Ovary (tissue), 9 donors: Measurements from ENCODE around the gene NPAS3. TPM values are rescaled to one million over a fixed set of nuclear protein-coding genes. Genes with fewer than 3 reads are reported as not detected.

Experiments
- DNase-seq, 5 donors: peaks; one replicate each; pipeline ENCODE4 v3.0.0-alpha.2; 2019 to 2020
- H3K27ac ChIP-seq, 2 donors: fragments of 200-600 bp; one replicate each; pipeline versions ENCODE4 v1.5.1 to v1.8.0; 2019 to 2022
- H3K27me3 ChIP-seq: fragments of 200-600 bp; one replicate; pipeline ENCODE4 v1.8.0; 2022
- H3K36me3 ChIP-seq: fragments of 200-600 bp; sonication (generic); one replicate; pipeline ENCODE4 v1.5.1; 2019
- H3K4me1 ChIP-seq: one replicate; pipeline ENCODE4 v1.8.1; 2013; ENCODE audit warnings: mild to moderate bottlenecking, moderate library complexity; ENCODE audit not compliant: insufficient read depth
- H3K4me3 ChIP-seq: fragments of 200-600 bp; sonication (generic); one replicate; pipeline ENCODE4 v1.5.1; 2017
- H3K9me3 ChIP-seq, 2 donors: fragments of 200-600 bp in 1 of 2; sonication (generic) in 1 of 2; one replicate each; pipeline versions ENCODE4 v1.5.1 to v1.8.1; 2013 to 2019; ENCODE audit warnings: mild to moderate bottlenecking in 1 of 2, moderate library complexity in 1 of 2
- EP300 ChIP-seq: sonication (generic); formaldehyde crosslinking; IDR thresholded peaks from one replicate; pipeline ENCODE4 v1.6.1; 2017; ENCODE audit warnings: antibody characterized with exemption
- POLR2A ChIP-seq: fragments of 450-650 bp; IDR thresholded peaks from one replicate; pipeline ENCODE4 v1.6.1; 2017; ENCODE audit warnings: antibody characterized with exemption, mild to moderate bottlenecking, moderate library complexity
- WGBS, 3 donors: extraction: QIAGEN DNeasy Blood & Tissue Kit in 1 of 3; methylation state at CpG; one replicate each; pipeline versions ENCODE4 v1.1.5 to v1.1.7; 2013 to 2017; 5-methylcytosine and 5-hydroxymethylcytosine counted together
- intact Hi-C, 4 donors: fragments of 100-400 bp; cut with DNase I; formaldehyde crosslinking; loops; one replicate each; pipeline versions ENCODE4 v1.11.0 to v1.15.1; 2022 to 2023
- polyA plus RNA-seq, 2 donors: library from polyadenylated mRNA; stranded (reverse); fragments of 200-250 nt in 1 of 2; fragments of 350-450 nt in 1 of 2; fragmentation: Illumina TruSeq in 1 of 2; extraction: RNeasy Lipid Tissue Mini Kit (QIAGEN cat#74804) in 1 of 2; gene quantifications; one replicate each; pipeline ENCODE4 v1.2.3, GENCODE V29; 2013 to 2014
- total RNA-seq, 7 donors: library from RNA; depleted of rRNA in 2 of 7; stranded (reverse); fragments of >200 nt in 2 of 7; fragmentation: NEBNext Ultra II Directional in 3 of 7; extraction: Animal tissue kit (Norgen Biotek cat#: 25700) in 3 of 7; gene quantifications; one replicate each; pipeline versions ENCODE4 v1.1.0 to v1.2.4, GENCODE V29; 2016 to 2023
- TF ChIP-seq, protein P1 (sequence below), 3 donors: fragments of 450-650 bp in 2 of 3; fragments of 200-600 bp in 1 of 3; IDR thresholded peaks; one replicate each; pipeline versions ENCODE4 v1.5.1 to v1.8.0; 2016 to 2022; ENCODE audit warnings: antibody characterized with exemption in 3 of 3, mild to moderate bottlenecking in 1 of 3
- donor health status: DM: no; HTN: no; CAD: no; lungs with moderate emphysema.
- donor health status: DM: no; HTN: no; CAD: no.
- donor health status: Bipolar disorder and iron deficiency.
- donor health status: DM: yes; HTN: yes; CAD: no.
- donor health status: DM: no; HTN: no; CAD: no.
- donor health status: DM: yes; HTN: yes; CAD: no.

NPAS3 gene
- total and polyA plus RNA-seq, 9 donors, result 1.9 to 15.4 (median 11.4) TPM

DNA sequence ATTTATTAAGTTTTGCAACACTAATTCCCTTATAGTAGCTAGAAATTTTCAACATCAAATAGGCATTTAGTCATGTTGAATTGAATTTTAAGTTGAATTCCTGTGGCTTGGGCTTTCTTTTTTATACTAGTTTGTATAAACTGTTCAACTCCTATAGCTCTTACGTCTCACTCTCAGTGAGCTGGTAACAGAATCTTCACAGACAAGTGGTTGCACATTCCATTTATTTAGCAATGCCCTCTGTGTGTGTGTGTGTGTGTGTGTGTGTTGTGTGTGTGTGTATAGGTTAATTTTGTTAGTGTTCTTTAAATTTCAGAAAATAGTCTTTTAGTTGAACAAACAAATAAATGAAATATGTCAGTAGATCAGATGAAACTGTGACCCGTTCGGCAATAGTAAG is 425.0 kb downstream of the NPAS3 start:
- Histone ChIP-seq H3K27ac (no peak overlapping the region), H3K9me3 (no peaks in the 10 kb centered on the region), H3K27me3 (no peaks in the 10 kb centered on the region), H3K4me3 (no peak overlapping the region), H3K36me3 (no peaks in the 10 kb centered on the region), H3K4me1 (no peaks in the 10 kb centered on the region)
- 88 to 91% (median 89%) methylated on average over 3 of the region's 3 CpGs for WGBS, 3 donors
- TF ChIP-seq, protein P1, sequence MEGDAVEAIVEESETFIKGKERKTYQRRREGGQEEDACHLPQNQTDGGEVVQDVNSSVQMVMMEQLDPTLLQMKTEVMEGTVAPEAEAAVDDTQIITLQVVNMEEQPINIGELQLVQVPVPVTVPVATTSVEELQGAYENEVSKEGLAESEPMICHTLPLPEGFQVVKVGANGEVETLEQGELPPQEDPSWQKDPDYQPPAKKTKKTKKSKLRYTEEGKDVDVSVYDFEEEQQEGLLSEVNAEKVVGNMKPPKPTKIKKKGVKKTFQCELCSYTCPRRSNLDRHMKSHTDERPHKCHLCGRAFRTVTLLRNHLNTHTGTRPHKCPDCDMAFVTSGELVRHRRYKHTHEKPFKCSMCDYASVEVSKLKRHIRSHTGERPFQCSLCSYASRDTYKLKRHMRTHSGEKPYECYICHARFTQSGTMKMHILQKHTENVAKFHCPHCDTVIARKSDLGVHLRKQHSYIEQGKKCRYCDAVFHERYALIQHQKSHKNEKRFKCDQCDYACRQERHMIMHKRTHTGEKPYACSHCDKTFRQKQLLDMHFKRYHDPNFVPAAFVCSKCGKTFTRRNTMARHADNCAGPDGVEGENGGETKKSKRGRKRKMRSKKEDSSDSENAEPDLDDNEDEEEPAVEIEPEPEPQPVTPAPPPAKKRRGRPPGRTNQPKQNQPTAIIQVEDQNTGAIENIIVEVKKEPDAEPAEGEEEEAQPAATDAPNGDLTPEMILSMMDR (IDR thresholded peaks at IDR 0.05), result no peak
- no peak for TF ChIP-seq EP300
- TF ChIP-seq POLR2A, result no peak
- intact Hi-C loops, result no loop called here
- no peak for DNase-seq

DNA sequence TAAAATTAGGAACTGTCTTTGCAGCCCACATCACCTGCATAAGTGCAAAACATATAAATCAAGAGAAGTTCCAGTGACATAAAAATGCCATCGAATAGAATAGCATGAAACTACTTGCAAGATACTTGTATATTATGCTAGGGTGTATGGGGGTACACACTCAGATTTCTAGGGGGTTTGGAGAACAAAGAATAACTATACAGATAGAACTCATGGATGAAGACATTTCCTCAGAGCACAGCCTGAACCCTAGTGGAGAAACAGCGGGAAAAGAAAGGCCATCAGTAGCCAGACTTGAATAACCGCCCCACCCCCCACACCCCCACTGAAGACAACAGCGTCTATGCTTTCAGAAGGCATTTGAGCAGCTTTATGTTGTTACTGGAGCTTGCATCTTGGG is 425.8 kb downstream of the NPAS3 start:
- DNase-seq, result no peak
- no peak overlapping the region for H3K4me3 ChIP-seq
- 49 to 63% (median 51%) methylated on average over 4 of the region's 4 CpGs for WGBS, 3 donors
- H3K27me3 ChIP-seq, result no peaks in the 10 kb centered on the region
- no peaks in the 10 kb centered on the region for H3K9me3 ChIP-seq
- intact Hi-C loops, result no loop called here
- H3K27ac ChIP-seq, result no peak overlapping the region
- H3K4me1 ChIP-seq, result no peaks in the 10 kb centered on the region
- no peaks in the 10 kb centered on the region for H3K36me3 ChIP-seq
- TF ChIP-seq POLR2A (no peak), EP300 (no peak)
- TF ChIP-seq, protein P1 (IDR thresholded peaks at IDR 0.05), result no peak

GRCh38 chr14:33369041-33369440 is 430.4 kb downstream of the NPAS3 start:
- TF ChIP-seq, protein P1 (IDR thresholded peaks at IDR 0.05), result no peak
- TF ChIP-seq POLR2A, result no peak
- no peak for TF ChIP-seq EP300
- intact Hi-C loops, result no loop called here
- no peak overlapping the region for H3K27ac ChIP-seq
- no peak for DNase-seq
- H3K36me3 ChIP-seq, result no peaks in the 10 kb centered on the region
- H3K9me3 ChIP-seq, result no peaks in the 10 kb centered on the region
- no peaks in the 10 kb centered on the region for H3K4me1 ChIP-seq
- no peaks in the 10 kb centered on the region for H3K27me3 ChIP-seq
- WGBS, 3 donors, result 91 to 97% (median 93%) methylated on average over 3 of the region's 3 CpGs
- H3K4me3 ChIP-seq, result no peak overlapping the region

- H3K9me3 ChIP-seq, result no peaks in the 10 kb centered on the region
- H3K36me3 ChIP-seq, result no peaks in the 10 kb centered on the region
- H3K27ac ChIP-seq, result no peak overlapping the region
- intact Hi-C loops, result no loop called here
- no peaks in the 10 kb centered on the region for H3K4me1 ChIP-seq
- TF ChIP-seq POLR2A (no peak), EP300 (no peak)
- TF ChIP-seq, protein P1 (IDR thresholded peaks at IDR 0.05), result no peak
- no peaks in the 10 kb centered on the region for H3K27me3 ChIP-seq
- no peak for DNase-seq
- no peak overlapping the region for H3K4me3 ChIP-seq
Measured at GRCh38 chr14:33369972-33370371, 431.3 kb downstream of the NPAS3 start.

GRCh38 chr14:33370426-33370825 is 431.7 kb downstream of the NPAS3 start:
- Histone ChIP-seq H3K4me3 (no peak overlapping the region), H3K27ac (no peak overlapping the region), H3K4me1 (no peaks in the 10 kb centered on the region), H3K9me3 (no peaks in the 10 kb centered on the region), H3K36me3 (no peaks in the 10 kb centered on the region), H3K27me3 (no peaks in the 10 kb centered on the region)
- TF ChIP-seq, protein P1 (IDR thresholded peaks at IDR 0.05), result no peak
- TF ChIP-seq EP300, result no peak
- TF ChIP-seq POLR2A, result no peak
- DNase-seq, result no peak
- intact Hi-C loops, result no loop called here
- WGBS, 3 donors, result 49 to 63% (median 62%) methylated on average over 1 of the region's 1 CpG
